GM23248 (cell line): ENCODE measurements around the gene PCDHA1. TPM values are rescaled to one million over a fixed set of nuclear protein-coding genes. Genes with fewer than 3 reads are reported as not detected.

Experiments
- DNase-seq: peaks from one replicate; pipeline ENCODE4 v3.0.0-alpha.2; 2015
- H2AFZ ChIP-seq: fragments of 200-600 bp; sonication (generic); 2 replicates; pipeline ENCODE4 v1.6.1; 2016; ENCODE audit warnings: antibody characterized with exemption
- H3F3A ChIP-seq: fragments of 200-600 bp; sonication (generic); 2 replicates; pipeline ENCODE4 v1.6.1; 2016; ENCODE audit warnings: mild to moderate bottlenecking, antibody characterized with exemption, mixed run types; ENCODE audit not compliant: insufficient read depth
- H3K27ac ChIP-seq: fragments of 200-600 bp; sonication (generic); 2 replicates; pipeline ENCODE4 v1.5.1; 2016; ENCODE audit warnings: mild to moderate bottlenecking
- H3K27me3 ChIP-seq: fragments of 200-600 bp; sonication (generic); replicated peaks from 2 replicates; pipeline ENCODE4 v1.6.1; 2016; ENCODE audit warnings: mild to moderate bottlenecking; ENCODE audit not compliant: insufficient read depth
- H3K36me3 ChIP-seq: fragments of 200-600 bp; sonication (generic); 2 replicates; pipeline ENCODE4 v1.6.1; 2016; ENCODE audit warnings: low read depth, mild to moderate bottlenecking
- H3K4me1 ChIP-seq: fragments of 200-600 bp; sonication (generic); 2 replicates; pipeline ENCODE4 v1.6.1; 2016; ENCODE audit warnings: mild to moderate bottlenecking; ENCODE audit not compliant: insufficient read depth
- H3K4me2 ChIP-seq: fragments of 200-600 bp; sonication (generic); one replicate; pipeline ENCODE4 v1.6.1; 2016; ENCODE audit warnings: mild to moderate bottlenecking; ENCODE audit not compliant: unreplicated experiment
- H3K4me3 ChIP-seq: fragments of 200-600 bp; sonication (generic); 2 replicates; pipeline ENCODE4 v1.5.1; 2016; ENCODE audit warnings: mild to moderate bottlenecking
- H3K79me2 ChIP-seq: fragments of 200-600 bp; sonication (generic); 2 replicates; pipeline ENCODE4 v1.6.1; 2016; ENCODE audit warnings: mild to moderate bottlenecking; ENCODE audit not compliant: insufficient read depth
- H3K9ac ChIP-seq: fragments of 200-600 bp; sonication (generic); 2 replicates; pipeline ENCODE4 v1.6.1; 2016; ENCODE audit warnings: mild to moderate bottlenecking
- H3K9me2 ChIP-seq: fragments of 200-600 bp; sonication (generic); 2 replicates; pipeline ENCODE4 v1.6.1; 2016; ENCODE audit warnings: mixed run types, mild to moderate bottlenecking, moderate library complexity; ENCODE audit not compliant: insufficient read depth
- H3K9me3 ChIP-seq: fragments of 200-600 bp; sonication (generic); one replicate; pipeline ENCODE4 v1.6.1; 2017; ENCODE audit warnings: low read depth
- H4K20me1 ChIP-seq: fragments of 200-600 bp; sonication (generic); 2 replicates; pipeline ENCODE4 v1.6.0; 2016; ENCODE audit not compliant: insufficient read depth
- EZH2 ChIP-seq: fragments of 200-600 bp; sonication (generic); IDR thresholded peaks from 2 replicates; pipeline ENCODE4 v1.6.1; 2018; ENCODE audit warnings: antibody characterized with exemption, mild to moderate bottlenecking; ENCODE audit not compliant: insufficient read depth, poor library complexity, severe bottlenecking
- EZH2phosphoT487 ChIP-seq: fragments of 200-600 bp; sonication (generic); IDR thresholded peaks from 2 replicates; pipeline ENCODE4 v1.6.1; 2018; ENCODE audit warnings: antibody characterized with exemption, moderate library complexity, mild to moderate bottlenecking, low read depth; ENCODE audit not compliant: insufficient read depth
- WGBS, 2 experiments: methylation state at CpG; one replicate each; pipeline ENCODE4 v1.1.6; 2015 to 2017; ENCODE audit warnings: low lambda C conversion rate in 2 of 2, low coverage in 1 of 2; ENCODE audit errors: missing lambda C conversion rate in 2 of 2; 5-methylcytosine and 5-hydroxymethylcytosine counted together
- in situ Hi-C: fragments of 300-500 bp; cut with MboI; formaldehyde crosslinking; loops from 2 replicates; pipeline ENCODE4 v1.15.0; 2020
- polyA plus RNA-seq: library from polyadenylated mRNA; unstranded; fragments of >200 nt; fragmentation: Nextera tagmentation; extraction: Ambion mirVana; gene quantifications from 2 replicates; pipeline ENCODE4 v1.2.1, GENCODE V29; 2016
- small RNA-seq: library from RNA; depleted of rRNA; stranded (forward); fragments of <200 nt; gene quantifications from one replicate; pipeline ENCODE3, GENCODE V24; 2014; ENCODE audit warnings: low read depth, low replicate concordance
- total RNA-seq: library from RNA; depleted of rRNA; stranded (reverse); fragments of >200 nt; shearing (Covaris generic); gene quantifications from 2 replicates; pipeline ENCODE4 v1.2.3, GENCODE V29; 2014; rRNA removed

The PCDHA1 gene
- total and polyA plus RNA-seq, 2 experiments from 2014 or later: not detected

DNA sequence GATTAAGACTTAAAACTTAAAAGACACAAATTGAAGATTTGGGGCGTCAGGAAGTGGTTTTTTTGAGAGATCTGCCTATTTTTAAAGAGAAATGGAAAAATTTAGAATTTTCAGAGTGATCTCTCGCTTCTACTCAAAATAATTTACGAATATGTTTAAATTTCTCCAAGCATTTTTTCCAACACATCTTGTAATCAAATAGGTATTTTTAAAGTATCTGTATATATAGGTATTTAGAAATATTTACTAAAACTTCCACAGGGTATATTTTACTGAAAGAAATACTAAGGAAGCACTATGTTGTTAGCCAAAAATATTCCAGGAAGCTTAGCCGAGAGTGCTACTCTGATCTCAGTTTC, 255.5 kb downstream of the PCDHA1 start:
- DNase-seq: no peak
- Histone ChIP-seq H3K79me2 (no peaks in the 10 kb centered on the region), H2AFZ (no peak overlapping the region), H3K9me2 (no peaks in the 10 kb centered on the region), H3K27me3 (no peaks in the 10 kb centered on the region), H3K4me1 (no peaks in the 10 kb centered on the region), H3K27ac (no peak overlapping the region), H3K9me3 (no peaks in the 10 kb centered on the region), H3F3A (0 out of 2 replicates have a peak, but pooled peaks cover 14% of the 10 kb centered on the region), H3K4me3 (no peak overlapping the region), H3K4me2 (no peak overlapping the region), H3K9ac (no peak overlapping the region), H3K36me3 (no peaks in the 10 kb centered on the region), H4K20me1 (no peaks in the 10 kb centered on the region)
- in situ Hi-C loops: no loop called here
- TF ChIP-seq EZH2phosphoT487 (no peak), EZH2 (no peak)
- 26 to 27% methylated on average over 4 of the region's 4 CpGs for WGBS, 2 experiments

- H3K9ac ChIP-seq: no peak overlapping the region
- H3K79me2 ChIP-seq: no peaks in the 10 kb centered on the region
- H4K20me1 ChIP-seq: no peaks in the 10 kb centered on the region
- no peak for DNase-seq
- TF ChIP-seq EZH2 (no peak), EZH2phosphoT487 (no peak)
- no peaks in the 10 kb centered on the region for H3K9me2 ChIP-seq
- no peak overlapping the region for H3K4me2 ChIP-seq
- H3K27me3 ChIP-seq: no peaks in the 10 kb centered on the region
- H3K36me3 ChIP-seq: no peaks in the 10 kb centered on the region
- H3K4me1 ChIP-seq: no peaks in the 10 kb centered on the region
- no peak overlapping the region for H3K4me3 ChIP-seq
- whole genome bisulfite sequencing, 2 experiments: 0 to 3% methylated on average over 1 of the region's 1 CpG
- in situ Hi-C loops: no loop called here
- no peak overlapping the region for H3K27ac ChIP-seq
- H2AFZ ChIP-seq: no peak overlapping the region
- 0 out of 2 replicates have a peak, but pooled peaks cover 14% of the 10 kb centered on the region for H3F3A ChIP-seq
- no peaks in the 10 kb centered on the region for H3K9me3 ChIP-seq
Measured at GRCh38 chr5:141042555-141042954, 256.6 kb downstream of the PCDHA1 start.

- Histone ChIP-seq H3K4me1 (no peaks in the 10 kb centered on the region), H4K20me1 (no peaks in the 10 kb centered on the region), H3K36me3 (no peaks in the 10 kb centered on the region), H3K27ac (no peak within 1 kb of the TSS), H3F3A (no peaks in the 10 kb centered on the region), H3K27me3 (no peaks in the 10 kb centered on the region), H3K4me3 (no peak within 1 kb of the TSS), H3K9ac (no peak within 1 kb of the TSS), H3K9me2 (no peaks in the 10 kb centered on the region), H3K79me2 (no peaks in the 10 kb centered on the region), H3K4me2 (no peak within 1 kb of the TSS), H3K9me3 (no peaks in the 10 kb centered on the region), H2AFZ (no peak within 1 kb of the TSS)
- DNase-seq: no peak
- TF ChIP-seq EZH2: no peak
- no peak for TF ChIP-seq EZH2phosphoT487
- WGBS, 2 experiments: 20% methylated on average over 20 of the region's 20 CpGs
- in situ Hi-C loops: no loop called here
Measured at GRCh38 chr5:141050622-141051520, 264.9 kb downstream of the PCDHA1 start, which contains the start of gene PCDHB1. PCDHB1 (plus strand) TSS chr5:141051374; CDS start chr5:141051471, 97 bp downstream.

- H3K4me1 ChIP-seq: no peaks in the 10 kb centered on the region
- no peak overlapping the region for H3K9ac ChIP-seq
- H3K9me3 ChIP-seq: no peaks in the 10 kb centered on the region
- WGBS, 2 experiments: 13 to 14% methylated on average over 19 of the region's 19 CpGs
- no peaks in the 10 kb centered on the region for H3K79me2 ChIP-seq
- DNase-seq: no peak
- no peak overlapping the region for H3K27ac ChIP-seq
- no peaks in the 10 kb centered on the region for H3K36me3 ChIP-seq
- no peak overlapping the region for H3K4me2 ChIP-seq
- H2AFZ ChIP-seq: no peak overlapping the region
- H3K9me2 ChIP-seq: no peaks in the 10 kb centered on the region
- no peaks in the 10 kb centered on the region for H4K20me1 ChIP-seq
- H3K4me3 ChIP-seq: no peak overlapping the region
- TF ChIP-seq EZH2 (no peak), EZH2phosphoT487 (no peak)
- no peaks in the 10 kb centered on the region for H3K27me3 ChIP-seq
- in situ Hi-C loops: no loop called here
- H3F3A ChIP-seq: no peaks in the 10 kb centered on the region
Measured at GRCh38 chr5:141051521-141051866, 265.6 kb downstream of the PCDHA1 start.

Small RNAs within 50 kb of the gene (small RNA-seq; reads per million reads assigned to genes)
- not detected for gene AC010223.1

Other genes with a start within 250 kb of the PCDHA1 start
- gene EIF4EBP3, start 238.5 kb upstream of the PCDHA1 start, total RNA-seq: 0.54 and 2.3 TPM in 2 replicates
- gene EIF4EBP3, start 238.5 kb upstream of the PCDHA1 start, polyA plus RNA-seq: 14.1 and 14.5 TPM in 2 replicates
- gene SRA1, start 228.7 kb upstream of the PCDHA1 start, total RNA-seq: 41.6 and 46.2 TPM in 2 replicates
- gene SRA1, start 228.7 kb upstream of the PCDHA1 start, polyA plus RNA-seq: 90.6 and 91.2 TPM in 2 replicates
- gene APBB3, start 221.5 kb upstream of the PCDHA1 start, total RNA-seq: 13.8 and 14.8 TPM in 2 replicates
- 13.1 and 13.2 TPM in 2 replicates for gene APBB3, start 221.5 kb upstream of the PCDHA1 start, polyA plus RNA-seq
- gene SLC35A4, start 221.3 kb upstream of the PCDHA1 start, total RNA-seq: 11.8 and 19.6 TPM in 2 replicates
- gene SLC35A4, start 221.3 kb upstream of the PCDHA1 start, polyA plus RNA-seq: 45.2 and 49.5 TPM in 2 replicates
- gene CD14, start 153.0 kb upstream of the PCDHA1 start, total RNA-seq: 1.9 and 6.1 TPM in 2 replicates
- 2.1 and 3.2 TPM in 2 replicates for gene CD14, start 153.0 kb upstream of the PCDHA1 start, polyA plus RNA-seq
- 14.4 and 48.2 TPM in 2 replicates for gene TMCO6, start 146.7 kb upstream of the PCDHA1 start, total RNA-seq
- 5.4 and 5.6 TPM in 2 replicates for gene TMCO6, start 146.7 kb upstream of the PCDHA1 start, polyA plus RNA-seq
- gene NDUFA2, start 138.5 kb upstream of the PCDHA1 start, total RNA-seq: 21.9 and 25.4 TPM in 2 replicates
- gene NDUFA2, start 138.5 kb upstream of the PCDHA1 start, polyA plus RNA-seq: 117 and 120 TPM in 2 replicates
- gene IK, start 138.3 kb upstream of the PCDHA1 start, total RNA-seq: 72.0 and 72.2 TPM in 2 replicates
- 105 and 106 TPM in 2 replicates for gene IK, start 138.3 kb upstream of the PCDHA1 start, polyA plus RNA-seq
- 17.5 and 19.6 TPM in 2 replicates for gene WDR55, start 121.2 kb upstream of the PCDHA1 start, total RNA-seq
- 17.7 and 18.6 TPM in 2 replicates for gene WDR55, start 121.2 kb upstream of the PCDHA1 start, polyA plus RNA-seq
- 0.22 and 0.38 TPM in 2 replicates for gene DND1, start 112.6 kb upstream of the PCDHA1 start, total RNA-seq
- 0.14 TPM in 1 of 2 replicates, not detected in the other for gene DND1, start 112.6 kb upstream of the PCDHA1 start, polyA plus RNA-seq
- gene HARS1, start 94.8 kb upstream of the PCDHA1 start, total RNA-seq: 75.7 and 85.0 TPM in 2 replicates
- gene HARS1, start 94.8 kb upstream of the PCDHA1 start, polyA plus RNA-seq: 92.5 and 97.6 TPM in 2 replicates
- 29.7 and 32.8 TPM in 2 replicates for gene HARS2, start 94.7 kb upstream of the PCDHA1 start, total RNA-seq
- gene HARS2, start 94.7 kb upstream of the PCDHA1 start, polyA plus RNA-seq: 20.7 and 23.3 TPM in 2 replicates
- gene ZMAT2, start 85.7 kb upstream of the PCDHA1 start, total RNA-seq: 43.1 TPM in 2 replicates
- 34.7 and 36.3 TPM in 2 replicates for gene ZMAT2, start 85.7 kb upstream of the PCDHA1 start, polyA plus RNA-seq
- not detected in 2 replicates for gene PCDHA2, start 8.7 kb downstream of the PCDHA1 start, total RNA-seq
- 0.06 TPM in 1 of 2 replicates, not detected in the other for gene PCDHA2, start 8.7 kb downstream of the PCDHA1 start, polyA plus RNA-seq
- not detected in 2 replicates for gene PCDHA3, start 14.9 kb downstream of the PCDHA1 start, total RNA-seq
- 0.05 and 0.09 TPM in 2 replicates for gene PCDHA3, start 14.9 kb downstream of the PCDHA1 start, polyA plus RNA-seq
- not detected in 2 replicates for gene PCDHA4, start 20.9 kb downstream of the PCDHA1 start, total RNA-seq
- not detected in 2 replicates for gene PCDHA4, start 20.9 kb downstream of the PCDHA1 start, polyA plus RNA-seq
- gene PCDHA5, start 35.5 kb downstream of the PCDHA1 start, total RNA-seq: not detected in 2 replicates
- not detected in 2 replicates for gene PCDHA5, start 35.5 kb downstream of the PCDHA1 start, polyA plus RNA-seq
- 0.13 and 0.22 TPM in 2 replicates for gene PCDHA6, start 41.8 kb downstream of the PCDHA1 start, total RNA-seq
- 0.10 TPM in 1 of 2 replicates, not detected in the other for gene PCDHA6, start 41.8 kb downstream of the PCDHA1 start, polyA plus RNA-seq
- gene PCDHA7, start 48.1 kb downstream of the PCDHA1 start, total RNA-seq: not detected in 2 replicates
- not detected in 2 replicates for gene PCDHA7, start 48.1 kb downstream of the PCDHA1 start, polyA plus RNA-seq
- gene PCDHA8, start 55.0 kb downstream of the PCDHA1 start, total RNA-seq: not detected in 2 replicates
- gene PCDHA8, start 55.0 kb downstream of the PCDHA1 start, polyA plus RNA-seq: not detected in 2 replicates
- gene PCDHA9, start 62.2 kb downstream of the PCDHA1 start, total RNA-seq: not detected in 2 replicates
- gene PCDHA9, start 62.2 kb downstream of the PCDHA1 start, polyA plus RNA-seq: 0.04 TPM in 1 of 2 replicates, not detected in the other
- 0.11 and 0.13 TPM in 2 replicates for gene PCDHA10, start 69.8 kb downstream of the PCDHA1 start, total RNA-seq
- gene PCDHA10, start 69.8 kb downstream of the PCDHA1 start, polyA plus RNA-seq: 0.13 and 0.26 TPM in 2 replicates
- not detected in 2 replicates for gene PCDHA11, start 82.8 kb downstream of the PCDHA1 start, total RNA-seq
- not detected in 2 replicates for gene PCDHA11, start 82.8 kb downstream of the PCDHA1 start, polyA plus RNA-seq
- not detected in 2 replicates for gene PCDHA12, start 89.2 kb downstream of the PCDHA1 start, total RNA-seq
- gene PCDHA12, start 89.2 kb downstream of the PCDHA1 start, polyA plus RNA-seq: not detected in 2 replicates
- not detected in 2 replicates for gene PCDHA13, start 96.0 kb downstream of the PCDHA1 start, total RNA-seq
- gene PCDHA13, start 96.0 kb downstream of the PCDHA1 start, polyA plus RNA-seq: not detected in 2 replicates
- gene PCDHAC1, start 140.2 kb downstream of the PCDHA1 start, total RNA-seq: 0.38 TPM in 1 of 2 replicates, not detected in the other
- gene PCDHAC1, start 140.2 kb downstream of the PCDHA1 start, polyA plus RNA-seq: not detected in 2 replicates
- not detected in 2 replicates for gene PCDHAC2, start 180.3 kb downstream of the PCDHA1 start, total RNA-seq
- not detected in 2 replicates for gene PCDHAC2, start 180.3 kb downstream of the PCDHA1 start, polyA plus RNA-seq